Esophagus squamous epithelium (tissue), 5 donors: Measurements from ENCODE around the gene SNED1. TPM values are rescaled to one million over a fixed set of nuclear protein-coding genes. Genes with fewer than 3 reads are reported as not detected.

Source experiments
- DNase-seq: peaks from one replicate; lab custom pipeline; 2025; lab: John Stamatoyannopoulos, UW
- H3K27ac ChIP-seq, 4 donors: fragments of 200-600 bp; sonication (generic); one replicate each; pipeline ENCODE4 v1.5.1; 2016 to 2019; ENCODE audit warnings: mild to moderate bottlenecking in 1 of 4
- H3K27me3 ChIP-seq, 4 donors: fragments of 200-600 bp; sonication (generic); 1 replicate in 3 of 4; 2 replicates in 1 of 4; pipeline versions ENCODE4 v1.5.1 to v1.6.0; 2017 to 2021; ENCODE audit warnings: antibody characterized with exemption in 1 of 4
- H3K36me3 ChIP-seq, 3 donors: fragments of 200-600 bp; sonication (generic); one replicate each; pipeline ENCODE4 v1.5.1; 2016 to 2019
- H3K4me1 ChIP-seq, 3 donors: fragments of 200-600 bp; sonication (generic); one replicate each; pipeline ENCODE4 v1.5.1; 2017 to 2019
- H3K4me3 ChIP-seq, 4 donors: fragments of 200-600 bp; sonication (generic); 1 replicate in 3 of 4; 2 replicates in 1 of 4; pipeline ENCODE4 v1.5.1; 2016 to 2019; ENCODE audit warnings: mild to moderate bottlenecking in 2 of 4, moderate library complexity in 1 of 4
- H3K9me3 ChIP-seq, 3 donors: fragments of 200-600 bp; sonication (generic); one replicate each; pipeline ENCODE4 v1.5.1; 2016 to 2019
- POLR2A ChIP-seq, 4 donors: fragments of 450-650 bp; IDR thresholded peaks; one replicate each; pipeline ENCODE4 v1.6.1; 2017; ENCODE audit warnings: antibody characterized with exemption in 4 of 4, mild to moderate bottlenecking in 4 of 4, moderate library complexity in 3 of 4
- WGBS, 2 donors: methylation state at CpG; one replicate each; pipeline ENCODE4 v1.1.5; 2018; 5-methylcytosine and 5-hydroxymethylcytosine counted together
- intact Hi-C: fragments of 100-400 bp; cut with DNase I; formaldehyde crosslinking; loops from one replicate; pipeline ENCODE4 v1.15.0; 2022
- total RNA-seq, 4 donors: library from RNA; depleted of rRNA; stranded (reverse); fragments of >200 nt; gene quantifications; one replicate each; pipeline ENCODE4 v1.1.0, GENCODE V29; 2016
- TF ChIP-seq, protein P1 (sequence below), 6 experiments: fragments of 450-650 bp in 4 of 6; fragments of 200-600 bp in 2 of 6; sonication (generic) in 2 of 6; IDR thresholded peaks; one replicate each; pipeline ENCODE4 v1.5.1; 2016 to 2019; ENCODE audit warnings: antibody characterized with exemption in 6 of 6, mild to moderate bottlenecking in 4 of 6, moderate library complexity in 4 of 6
- donor health status: DM: yes; HTN: yes; CAD: no.

The SNED1 gene
- total RNA-seq, 4 donors from 2014 or later = 3.3 to 13.9 (median 4.8) TPM

- no peaks in the 10 kb centered on the region for H3K9me3 ChIP-seq
- WGBS, 2 donors = 49 to 59% methylated on average over 9 to 12 of the region's 16 CpGs
- DNase-seq = no peak
- intact Hi-C loops = no loop called here
- H3K27ac ChIP-seq = peak overlapping the region; percentile 4 to 68 (median 32)
- TF ChIP-seq POLR2A (IDR thresholded peaks at IDR 0.05) = no peak
- TF ChIP-seq, protein P1, sequence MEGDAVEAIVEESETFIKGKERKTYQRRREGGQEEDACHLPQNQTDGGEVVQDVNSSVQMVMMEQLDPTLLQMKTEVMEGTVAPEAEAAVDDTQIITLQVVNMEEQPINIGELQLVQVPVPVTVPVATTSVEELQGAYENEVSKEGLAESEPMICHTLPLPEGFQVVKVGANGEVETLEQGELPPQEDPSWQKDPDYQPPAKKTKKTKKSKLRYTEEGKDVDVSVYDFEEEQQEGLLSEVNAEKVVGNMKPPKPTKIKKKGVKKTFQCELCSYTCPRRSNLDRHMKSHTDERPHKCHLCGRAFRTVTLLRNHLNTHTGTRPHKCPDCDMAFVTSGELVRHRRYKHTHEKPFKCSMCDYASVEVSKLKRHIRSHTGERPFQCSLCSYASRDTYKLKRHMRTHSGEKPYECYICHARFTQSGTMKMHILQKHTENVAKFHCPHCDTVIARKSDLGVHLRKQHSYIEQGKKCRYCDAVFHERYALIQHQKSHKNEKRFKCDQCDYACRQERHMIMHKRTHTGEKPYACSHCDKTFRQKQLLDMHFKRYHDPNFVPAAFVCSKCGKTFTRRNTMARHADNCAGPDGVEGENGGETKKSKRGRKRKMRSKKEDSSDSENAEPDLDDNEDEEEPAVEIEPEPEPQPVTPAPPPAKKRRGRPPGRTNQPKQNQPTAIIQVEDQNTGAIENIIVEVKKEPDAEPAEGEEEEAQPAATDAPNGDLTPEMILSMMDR (IDR thresholded peaks at IDR 0.05) = peak in 1 of 6 experiments; percentile 7
- H3K36me3 ChIP-seq = peaks cover 0 to 19% (median 0%) of the 10 kb centered on the region in 3 donors
- no peak overlapping the region for H3K4me3 ChIP-seq
- H3K27me3 ChIP-seq = no peaks in the 10 kb centered on the region
- H3K4me1 ChIP-seq = peaks cover 0 to 12% (median 0%) of the 10 kb centered on the region in 3 donors
Observed at GRCh38 chr2:241123816-241124536, 125.6 kb downstream of the SNED1 start.

GRCh38 chr2:241125626-241126025 lies 127.2 kb downstream of the SNED1 start:
- no peak for DNase-seq
- Histone ChIP-seq H3K4me1 (peaks cover 0 to 12% (median 0%) of the 10 kb centered on the region in 3 donors), H3K27me3 (no peaks in the 10 kb centered on the region), H3K4me3 (no peak overlapping the region), H3K36me3 (peaks cover 0 to 19% (median 0%) of the 10 kb centered on the region in 3 donors), H3K27ac (no peak overlapping the region), H3K9me3 (no peaks in the 10 kb centered on the region)
- TF ChIP-seq POLR2A (IDR thresholded peaks at IDR 0.05) = no peak
- TF ChIP-seq, protein P1 (IDR thresholded peaks at IDR 0.05) = no peak
- 74 to 94% methylated on average over 9 to 12 of the region's 13 CpGs for WGBS, 2 donors
- intact Hi-C loops = no loop called here

GRCh38 chr2:241126201-241126611 lies 127.8 kb downstream of the SNED1 start:
- intact Hi-C loops = no loop called here
- Histone ChIP-seq H3K27me3 (no peaks in the 10 kb centered on the region), H3K27ac (no peak overlapping the region), H3K36me3 (peaks cover 0 to 19% (median 0%) of the 10 kb centered on the region in 3 donors), H3K9me3 (no peaks in the 10 kb centered on the region), H3K4me3 (no peak overlapping the region), H3K4me1 (peaks cover 0 to 12% (median 0%) of the 10 kb centered on the region in 3 donors)
- TF ChIP-seq, protein P1 (IDR thresholded peaks at IDR 0.05) = no peak
- TF ChIP-seq POLR2A (IDR thresholded peaks at IDR 0.05) = no peak
- 87 to 89% methylated on average over 5 to 9 of the region's 21 CpGs for WGBS, 2 donors
- DNase-seq = no peak

DNA sequence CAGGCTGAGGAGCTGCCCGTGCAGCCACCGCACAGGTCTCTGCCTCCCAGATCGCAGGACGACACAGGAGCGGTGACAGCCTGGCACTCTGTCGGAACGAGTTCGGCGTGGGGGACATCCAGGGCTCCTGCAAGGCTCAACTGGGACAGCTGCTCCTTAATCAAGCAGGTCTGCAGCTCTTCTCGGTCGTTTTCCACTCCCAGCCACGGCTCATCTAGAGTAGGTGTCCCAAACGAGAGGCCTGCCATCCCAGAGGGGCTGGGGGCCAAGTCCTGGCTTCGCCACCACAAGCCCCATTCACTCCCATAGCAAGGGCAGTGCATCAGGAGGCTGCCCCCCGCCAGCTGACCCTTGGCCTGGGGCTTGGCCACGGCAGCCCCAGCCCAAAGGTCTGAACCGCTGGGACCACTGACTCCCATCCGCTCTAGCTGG lies 128.4 kb downstream of the SNED1 start:
- H3K4me1 ChIP-seq = peaks cover 0 to 12% (median 0%) of the 10 kb centered on the region in 3 donors
- intact Hi-C loops = no loop called here

More for the DNA sequence above, 128.4 kb downstream of the SNED1 start:
- no peaks in the 10 kb centered on the region for H3K27me3 ChIP-seq
- 94% methylated on average over 8 of the region's 18 CpGs; no CpG with 5 or more reads in 1 of the 2 donors for WGBS, 2 donors
- TF ChIP-seq, protein P1 (IDR thresholded peaks at IDR 0.05) = no peak
- no peak for TF ChIP-seq POLR2A (IDR thresholded peaks at IDR 0.05)
- no peaks in the 10 kb centered on the region for H3K9me3 ChIP-seq
- peaks cover 0 to 23% (median 0%) of the 10 kb centered on the region in 3 donors for H3K36me3 ChIP-seq
- H3K4me3 ChIP-seq = no peak overlapping the region
- no peak overlapping the region for H3K27ac ChIP-seq
- DNase-seq = no peak
